Measurements from ENCODE around the gene IL1RAPL1.

IL1RAPL1 gene

DNA sequence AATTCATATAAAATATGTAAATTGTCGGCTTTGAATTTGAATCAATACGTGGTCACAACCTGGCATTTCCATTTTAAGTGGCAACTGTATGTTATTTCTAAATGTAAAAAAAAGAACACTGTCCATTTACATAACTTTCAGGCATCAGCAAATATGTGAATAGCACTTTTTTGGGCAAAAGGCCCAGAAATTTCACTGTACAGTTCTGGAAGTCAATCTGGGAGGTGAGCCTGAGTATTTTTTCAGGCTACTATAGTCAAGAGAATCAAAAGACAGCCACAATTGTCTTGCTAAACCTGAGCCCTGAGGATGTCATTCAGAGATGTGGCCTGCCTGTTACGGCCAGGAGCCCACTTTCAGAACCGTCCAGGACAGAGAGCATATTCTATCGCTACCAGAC lies 1084.2 kb downstream of the IL1RAPL1 start:
- no peak for DNase-seq

DNA sequence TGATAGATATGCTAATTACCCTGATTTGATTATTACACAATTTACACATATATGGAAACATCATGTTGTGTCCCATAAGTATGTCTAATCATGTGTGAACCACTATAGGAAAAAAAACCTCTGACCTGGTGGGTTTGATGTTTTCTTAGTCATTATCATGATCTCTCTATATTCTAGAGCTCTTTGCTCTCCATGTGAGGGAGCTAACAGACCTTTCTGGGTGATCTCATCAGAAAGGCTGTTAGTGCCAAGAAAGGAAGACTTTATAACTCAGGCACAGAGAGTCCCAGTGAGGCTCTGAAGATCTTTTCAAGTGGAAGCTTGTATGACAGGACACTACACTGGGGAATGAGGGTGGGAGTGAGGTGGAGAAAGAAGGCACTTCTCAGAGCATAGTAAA lies 1100.4 kb downstream of the IL1RAPL1 start:
- DNase-seq = no peak

DNA sequence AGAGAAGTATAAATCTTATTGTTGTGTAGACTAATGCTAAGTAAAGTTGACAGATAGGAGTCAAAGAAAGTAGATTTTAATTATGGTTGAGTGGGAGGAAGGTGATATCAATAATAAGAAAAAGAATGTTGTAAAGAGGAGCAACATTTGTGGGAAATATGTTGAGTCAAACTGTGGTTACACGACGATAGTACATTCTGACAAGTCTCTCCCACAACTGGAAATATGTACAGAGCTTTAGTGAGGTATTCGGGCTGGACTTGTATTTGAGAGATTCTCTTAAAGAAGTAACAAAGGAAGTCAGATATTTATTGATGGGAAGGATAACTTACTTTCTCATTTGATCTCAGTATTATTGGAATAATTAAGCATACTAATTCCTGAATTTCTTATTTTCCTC lies 1102.8 kb downstream of the IL1RAPL1 start:
- DNase-seq = no peak

DNA sequence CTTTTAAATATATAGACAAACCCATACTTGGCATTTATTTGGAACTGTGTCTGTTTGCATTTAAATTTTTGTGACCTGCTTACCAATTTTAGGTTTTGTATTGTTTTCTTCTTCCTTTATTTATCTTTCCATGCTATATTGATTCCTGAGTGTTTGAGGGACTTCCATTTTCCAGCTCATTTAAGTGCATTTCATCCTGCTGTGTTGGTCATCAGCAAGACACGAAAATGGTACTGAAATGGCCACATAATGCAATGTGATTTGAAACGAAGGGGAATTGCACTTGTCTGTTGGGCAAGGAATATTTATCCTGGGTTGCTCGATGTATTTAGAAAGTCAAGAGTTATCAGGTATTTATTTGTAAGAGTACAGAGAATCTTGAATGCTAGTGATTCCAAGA lies 1103.8 kb downstream of the IL1RAPL1 start:
- no peak for DNase-seq

DNA sequence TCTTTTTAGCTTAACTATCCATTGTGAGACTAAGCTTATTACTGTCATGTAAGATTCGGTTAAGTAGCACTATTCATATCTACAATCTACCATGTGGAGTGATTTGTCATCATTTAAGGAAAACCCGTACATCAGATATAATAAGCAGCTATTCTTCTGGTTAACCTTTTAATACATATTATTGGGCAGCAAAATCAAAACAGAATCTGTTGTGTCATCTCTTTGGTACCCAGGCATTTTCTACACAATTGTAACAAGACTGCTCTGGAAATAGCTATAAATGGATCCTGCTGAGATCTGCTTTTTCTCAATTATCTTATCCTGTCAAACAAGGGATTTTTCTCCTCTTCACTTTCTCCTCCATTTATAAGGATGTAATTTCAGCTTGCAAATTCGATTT lies 1106.7 kb downstream of the IL1RAPL1 start:
- no peak for DNase-seq

DNA sequence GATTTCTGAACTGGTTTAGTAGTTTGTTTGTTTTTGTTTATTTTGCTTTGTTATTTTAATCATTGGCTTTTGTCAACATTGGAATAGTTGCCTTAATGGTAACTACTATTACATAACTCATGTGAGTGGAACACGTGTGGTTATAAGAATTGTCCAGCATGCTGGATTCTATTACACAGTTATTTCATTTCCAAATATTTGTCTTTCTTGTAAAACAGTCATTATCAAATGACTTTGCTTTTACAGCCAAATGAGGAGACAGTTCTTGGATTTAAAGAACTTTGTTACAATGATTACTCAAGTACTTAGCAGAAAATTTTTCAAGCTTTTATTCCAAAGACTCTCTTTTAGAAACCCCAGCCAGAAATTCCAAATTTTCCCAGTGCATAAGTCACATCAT lies 1112.0 kb downstream of the IL1RAPL1 start:
- no peak for DNase-seq

DNA sequence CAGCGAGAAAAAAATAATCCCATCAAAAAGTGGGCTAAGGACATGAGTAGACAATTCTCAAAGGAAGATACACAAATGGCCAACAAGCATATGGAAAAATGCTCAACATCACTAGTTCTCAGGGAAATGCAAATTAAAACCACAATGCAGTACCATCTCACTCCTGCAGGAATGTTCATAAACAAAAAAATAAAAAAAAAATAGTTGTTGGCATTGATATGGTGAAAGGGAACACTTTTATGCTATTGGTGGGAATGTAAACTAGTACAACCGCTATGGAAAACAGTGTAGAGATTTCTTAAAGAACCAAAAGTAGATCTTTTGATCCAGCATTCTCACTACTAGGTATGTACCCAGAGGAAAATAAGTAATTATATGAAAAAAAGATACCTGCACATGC lies 1119.8 kb downstream of the IL1RAPL1 start:
- no peak for DNase-seq

DNA sequence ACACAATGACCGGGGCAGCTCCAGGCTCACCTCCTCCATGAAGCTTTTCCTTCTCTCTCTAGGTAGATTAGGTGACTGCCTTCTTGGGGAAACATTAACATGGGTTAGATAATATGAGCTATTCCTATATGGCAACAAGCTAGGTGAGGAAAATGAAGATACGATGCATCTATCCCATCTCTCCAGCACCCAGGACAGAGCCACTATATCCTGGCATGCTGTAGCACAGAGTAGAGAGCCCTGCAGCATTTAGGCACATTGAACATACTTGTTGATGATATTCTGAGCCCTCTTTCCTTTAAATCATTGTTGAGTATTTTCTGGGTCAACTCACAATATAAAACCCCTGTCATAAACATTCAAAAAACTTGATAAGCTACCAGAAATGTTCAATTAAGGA lies 1133.9 kb downstream of the IL1RAPL1 start:
- no peak for DNase-seq

DNA sequence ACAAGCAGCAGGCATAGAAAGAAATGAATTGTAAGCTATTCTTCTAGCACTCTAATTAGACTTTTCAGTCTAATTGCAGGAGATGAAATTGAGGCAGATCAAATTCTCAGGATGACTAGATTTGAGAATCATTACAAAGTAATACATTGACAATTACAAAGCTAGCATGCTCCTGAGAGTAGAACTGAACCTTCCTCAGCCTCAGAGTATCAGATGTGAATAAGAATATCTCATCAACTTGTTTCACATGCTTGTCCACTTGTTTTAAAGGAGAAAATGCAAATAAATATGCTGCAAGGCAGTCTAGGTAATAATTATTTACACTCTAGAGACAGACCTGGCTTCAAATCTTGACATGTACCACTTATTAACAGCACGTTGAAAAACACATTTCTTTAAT lies 1137.1 kb downstream of the IL1RAPL1 start:
- no peak for DNase-seq

DNA sequence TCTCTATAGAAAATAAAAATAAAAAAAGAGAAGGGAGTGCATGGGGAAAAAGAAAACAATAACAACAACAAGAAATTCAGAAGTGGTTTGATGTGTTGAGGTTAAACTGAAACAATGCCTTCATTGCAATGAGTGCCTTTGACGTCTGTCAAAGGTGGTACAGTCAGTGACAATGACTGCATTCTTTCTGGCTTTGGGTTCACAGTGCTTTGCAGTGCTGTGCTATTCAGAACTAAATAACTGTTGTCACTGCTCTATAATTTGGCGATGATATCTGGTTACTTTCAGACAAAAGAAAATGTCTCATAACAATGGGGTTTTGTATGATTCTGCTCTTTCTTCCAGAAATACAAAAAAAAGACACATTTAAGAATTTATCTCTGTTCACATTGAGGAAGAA lies 1139.6 kb downstream of the IL1RAPL1 start:
- no peak for DNase-seq

DNA sequence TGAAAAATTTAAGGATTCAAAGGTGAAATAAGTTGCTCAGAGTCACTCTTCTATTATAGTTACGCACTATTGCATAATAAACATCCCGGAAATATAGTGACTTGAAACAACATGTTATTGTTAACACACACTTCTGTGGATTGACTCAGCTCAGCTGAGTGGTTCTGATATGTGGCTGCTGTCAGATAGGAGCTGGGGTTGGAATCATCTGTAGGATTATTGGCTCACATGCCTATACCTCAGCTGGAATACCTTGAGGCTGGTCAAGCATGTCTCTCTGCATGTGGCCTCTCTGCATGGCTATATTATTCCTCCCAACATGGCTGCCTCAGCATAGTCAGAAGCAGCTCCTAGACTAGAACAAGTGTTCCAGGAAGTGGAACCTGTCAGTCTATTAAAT lies 1141.4 kb downstream of the IL1RAPL1 start:
- no peak for DNase-seq

DNA sequence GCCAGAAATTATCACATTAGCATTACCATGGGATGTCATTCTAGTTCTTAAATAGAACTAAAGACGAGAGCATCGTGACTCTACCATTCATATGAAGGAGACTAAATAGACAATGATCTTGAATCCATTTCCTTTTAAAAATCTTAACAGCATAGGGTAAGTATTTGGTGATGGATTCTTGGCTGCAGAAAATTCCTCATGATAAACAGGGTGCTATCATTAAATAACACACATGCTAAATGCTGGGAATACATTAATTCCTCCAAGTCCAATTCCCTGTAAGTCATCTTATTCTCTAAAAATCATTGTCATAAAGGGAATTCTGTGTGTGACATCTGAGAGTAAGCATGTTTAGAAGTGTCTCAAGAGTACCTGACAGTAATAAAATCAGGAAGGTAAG lies 1157.7 kb downstream of the IL1RAPL1 start:
- no peak for DNase-seq

DNA sequence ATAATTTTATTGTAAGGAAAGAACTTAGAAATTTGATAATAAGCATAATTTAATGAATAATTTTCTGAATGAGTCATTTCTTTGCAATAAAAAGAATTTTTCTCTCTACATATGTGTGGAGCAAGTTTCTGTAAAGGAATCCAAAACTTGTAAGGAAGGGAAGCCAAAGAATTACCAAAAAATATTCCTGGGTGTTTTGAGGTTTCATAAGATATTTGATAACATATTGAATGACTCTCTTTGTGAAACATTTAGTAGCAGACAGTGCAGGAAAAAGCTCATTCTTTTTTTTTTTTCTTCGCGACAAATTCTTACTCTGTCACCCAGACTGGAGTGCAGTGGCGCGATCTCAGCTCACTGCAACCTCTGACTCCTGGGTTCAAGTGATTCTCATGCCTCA lies 1159.1 kb downstream of the IL1RAPL1 start:
- no peak for DNase-seq

DNA sequence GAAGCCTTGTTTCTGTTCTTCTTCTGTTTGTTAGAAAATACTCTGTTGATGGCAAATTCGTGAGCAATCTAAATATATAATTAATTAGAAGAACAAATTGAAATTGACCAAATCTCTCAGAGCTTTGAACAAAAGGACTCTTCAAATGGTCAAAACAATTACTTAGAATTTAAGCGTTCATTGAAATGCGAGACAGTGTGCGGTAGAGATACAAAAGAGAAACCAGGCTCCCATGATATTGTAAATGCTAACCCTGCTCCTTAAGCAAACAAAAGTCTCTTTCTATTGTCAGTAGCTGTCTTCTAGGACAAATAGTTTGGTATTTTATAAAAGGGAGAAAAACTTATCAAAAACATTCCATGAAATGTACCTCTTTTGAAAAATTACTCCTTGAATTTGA lies 1174.8 kb downstream of the IL1RAPL1 start:
- DNase-seq = no peak

DNA sequence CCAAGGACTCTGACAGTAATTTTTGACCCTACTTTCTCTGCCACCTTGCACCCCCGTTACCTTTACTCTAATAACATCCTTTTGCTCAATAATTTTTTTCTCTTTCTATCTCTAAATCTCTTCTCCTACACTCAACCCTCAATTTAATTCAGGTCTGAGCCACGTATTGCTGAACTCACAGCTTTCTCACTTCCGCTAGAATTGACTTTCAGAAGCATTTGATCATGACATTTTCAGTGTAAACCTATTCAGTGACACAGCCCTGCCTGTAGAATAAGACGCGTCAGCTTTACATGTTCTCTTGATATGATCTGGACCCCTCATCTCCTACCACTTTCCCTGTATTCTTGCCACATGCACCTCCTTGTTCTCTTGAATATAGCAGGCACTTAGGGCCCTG lies 1188.6 kb downstream of the IL1RAPL1 start:
- DNase-seq = no peak

DNA sequence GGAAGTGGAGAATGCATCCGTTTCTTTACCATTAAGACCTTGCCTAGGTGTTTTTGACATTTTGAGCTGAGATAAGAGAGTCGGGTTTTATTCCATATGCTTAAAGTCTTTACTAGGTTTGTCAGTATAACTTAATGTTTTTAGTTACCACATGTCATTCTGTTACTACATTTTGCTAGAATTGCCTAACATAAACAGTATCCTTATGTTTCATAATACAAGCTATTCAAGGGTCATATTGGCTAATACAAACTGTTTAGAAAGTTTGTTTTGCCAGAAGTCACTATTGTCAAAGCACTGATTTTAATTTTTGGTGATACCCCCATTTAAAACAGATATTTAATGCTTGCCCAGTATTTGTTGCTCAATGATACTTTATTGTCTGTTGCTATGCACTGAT lies 1200.4 kb downstream of the IL1RAPL1 start:
- DNase-seq = no peak

DNA sequence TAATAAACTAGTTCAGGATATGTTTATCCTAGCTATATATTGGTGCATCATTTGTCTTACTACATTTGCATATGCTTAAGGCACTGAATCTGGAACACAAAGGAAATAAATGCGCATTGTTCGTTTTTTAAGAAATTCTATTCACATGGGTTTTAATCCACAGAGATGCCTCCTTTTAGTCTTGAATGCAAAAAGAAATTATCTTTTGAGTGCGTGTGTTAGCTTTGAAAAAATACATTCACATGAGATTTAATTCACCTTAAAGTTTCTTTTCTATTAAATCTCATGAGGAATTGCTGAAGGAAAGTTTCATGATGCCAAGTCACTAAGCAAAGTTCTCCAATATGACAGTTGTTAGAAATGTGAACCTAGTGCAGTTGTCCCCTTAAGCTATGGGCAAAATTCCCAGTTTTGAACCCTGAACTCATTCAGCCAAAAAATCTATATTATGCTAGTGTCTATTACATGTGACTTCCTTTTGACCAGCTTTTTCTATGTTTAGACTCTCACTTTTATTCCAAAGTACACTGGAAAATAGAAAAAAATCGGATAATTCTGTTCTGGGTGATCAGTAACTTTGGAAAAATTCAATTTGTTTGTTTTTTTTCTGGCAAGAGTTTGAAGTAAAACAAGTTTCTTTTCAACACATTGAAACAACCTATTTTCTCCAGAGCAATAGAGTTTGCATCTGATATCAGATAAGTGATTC lies 1201.9 kb downstream of the IL1RAPL1 start:
- no peak for DNase-seq

DNA sequence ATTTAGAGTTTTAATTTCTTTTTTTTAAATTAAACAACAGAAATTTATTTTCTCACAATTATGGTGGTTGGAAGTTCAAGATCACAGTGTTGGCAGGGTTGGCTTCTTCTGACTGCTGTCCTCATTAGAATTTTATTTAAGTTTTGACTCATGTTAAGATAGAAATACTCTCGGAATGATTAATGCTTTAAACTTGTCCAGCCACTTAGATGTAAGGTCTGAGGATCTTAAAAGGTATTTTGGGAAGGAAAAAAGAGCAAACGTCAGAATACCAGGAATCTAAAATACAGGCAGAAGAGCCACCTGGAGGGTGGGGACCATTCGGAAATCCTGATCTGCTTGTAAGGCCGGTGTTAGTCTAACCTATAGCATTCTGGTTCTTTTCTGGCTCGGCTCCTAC lies 1205.1 kb downstream of the IL1RAPL1 start:
- no peak for DNase-seq

DNA sequence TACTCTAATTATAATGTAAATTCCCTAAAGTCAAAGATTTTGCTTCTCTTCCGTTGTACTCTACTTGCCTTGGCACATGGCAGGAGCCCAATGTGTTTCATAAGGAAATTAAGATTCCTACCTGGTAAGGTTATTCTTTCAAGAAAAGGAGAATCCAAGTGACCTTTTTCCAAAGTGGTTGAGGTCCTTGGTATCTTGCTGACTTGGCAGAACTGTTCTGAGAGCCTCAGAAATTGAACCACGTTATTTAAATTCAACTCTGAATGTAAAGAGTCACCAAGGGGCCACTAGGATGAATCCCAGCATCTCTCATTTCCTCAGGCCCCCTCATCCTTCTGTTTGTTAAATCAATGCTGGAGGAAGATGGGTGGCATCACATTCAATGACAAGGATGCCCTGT lies 1209.9 kb downstream of the IL1RAPL1 start:
- DNase-seq = no peak

DNA sequence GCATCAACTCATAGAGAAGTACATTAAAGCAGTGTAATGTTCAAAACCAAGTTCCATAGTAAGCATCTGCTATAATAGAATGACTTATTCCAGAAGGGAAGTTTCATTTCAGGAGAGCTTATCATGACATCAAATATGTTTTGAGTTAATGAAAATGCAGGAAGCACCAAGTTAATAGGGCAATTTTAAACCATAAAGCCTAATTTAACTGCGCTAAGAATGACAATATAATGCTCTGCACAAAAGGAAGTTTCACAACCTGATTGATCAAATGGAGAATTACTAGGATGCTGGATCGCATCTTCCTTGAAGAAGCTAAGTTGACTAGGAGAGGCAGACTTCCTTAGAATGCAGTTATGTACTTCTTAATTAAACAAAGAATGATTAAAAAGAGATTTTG lies 1211.2 kb downstream of the IL1RAPL1 start:
- DNase-seq = no peak

DNA sequence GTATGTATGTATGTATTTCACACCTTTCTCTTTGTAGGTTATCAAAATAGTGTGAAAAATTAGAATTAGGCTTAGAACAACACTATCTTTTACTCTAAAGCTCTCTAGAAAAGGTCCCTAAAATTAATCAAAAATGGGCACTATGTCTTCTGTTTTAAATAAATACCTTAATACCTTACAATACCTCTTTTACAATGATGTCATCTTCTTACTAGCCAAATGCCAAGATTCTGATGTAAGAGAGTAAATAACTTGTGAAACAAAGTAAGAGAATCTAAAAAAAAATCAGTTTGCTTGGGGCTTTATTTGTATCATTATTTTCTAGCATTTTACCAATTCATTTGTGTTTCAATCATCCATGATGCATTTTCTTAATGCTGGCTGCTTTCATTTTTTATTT lies 1225.9 kb downstream of the IL1RAPL1 start:
- DNase-seq = no peak

DNA sequence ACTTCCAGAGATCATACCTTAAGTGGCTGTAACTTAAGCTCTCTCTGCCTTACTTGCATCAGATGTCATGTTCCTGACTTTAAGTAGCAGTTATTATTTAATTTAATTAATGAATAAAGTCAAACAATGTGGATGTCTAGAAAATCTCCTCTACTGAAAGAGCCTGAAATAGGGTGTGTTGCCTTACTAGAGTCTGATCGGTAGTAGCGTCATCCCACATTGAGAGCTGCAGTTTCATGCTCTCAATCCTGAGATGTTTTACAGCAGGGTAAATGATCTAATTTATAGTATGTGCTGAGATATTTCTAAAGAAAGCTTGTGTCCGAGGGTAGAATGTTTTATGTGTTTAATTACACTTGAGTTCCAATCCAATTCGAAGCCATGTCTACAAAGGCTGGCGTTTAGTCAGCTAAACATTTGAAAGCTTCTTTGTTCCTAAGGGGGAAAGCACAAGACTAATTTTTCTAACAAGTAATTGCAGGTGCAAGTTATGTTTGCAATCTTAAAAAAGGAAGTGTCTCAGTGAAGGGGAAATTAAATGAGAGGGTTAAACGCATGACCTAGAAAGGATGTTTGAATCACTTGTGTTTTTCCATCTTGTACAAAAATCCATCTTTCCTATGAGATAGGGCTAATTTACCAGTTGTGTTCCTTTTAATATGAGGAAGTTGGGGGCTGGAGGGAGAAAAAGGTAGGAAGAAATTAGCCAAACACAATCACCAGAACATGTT lies 1237.1 kb downstream of the IL1RAPL1 start:
- DNase-seq = no peak

DNA sequence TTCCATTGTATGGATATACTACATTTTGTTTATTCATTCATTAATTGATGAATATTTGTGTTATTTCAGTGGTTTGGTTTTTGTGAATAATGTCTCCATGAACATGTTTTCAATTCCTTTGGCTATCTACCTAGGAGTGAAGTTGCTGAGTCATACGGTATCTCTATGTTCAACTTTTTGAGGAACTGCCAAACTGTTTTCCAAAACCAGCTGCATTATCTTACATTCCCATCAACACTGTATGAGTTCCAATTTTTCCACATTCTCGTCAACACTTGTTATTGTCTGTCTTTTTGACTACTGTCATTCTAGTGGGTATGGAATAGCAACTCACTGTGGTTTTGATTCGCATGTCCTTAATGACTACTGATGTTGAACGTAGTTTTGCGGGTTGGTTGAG lies 1239.5 kb downstream of the IL1RAPL1 start:
- no peak for DNase-seq

DNA sequence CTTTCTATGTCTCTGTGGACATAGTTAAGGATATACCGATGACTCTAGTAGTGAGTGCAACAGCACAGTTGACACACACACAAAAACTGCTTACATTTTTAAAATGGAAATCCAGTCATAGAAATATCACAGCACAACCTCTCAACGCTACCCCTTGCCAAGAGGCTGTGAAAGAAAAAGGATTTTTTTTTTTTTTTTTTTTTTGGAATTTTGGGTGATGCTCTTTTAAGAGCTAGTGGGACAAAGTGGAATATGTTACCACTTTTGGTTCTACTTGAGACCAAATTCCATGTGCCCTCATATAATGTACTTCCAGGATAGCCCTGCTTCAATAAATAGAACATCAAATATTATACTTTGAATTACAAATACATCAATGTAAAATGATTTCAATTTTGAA lies 1247.1 kb downstream of the IL1RAPL1 start:
- no peak for DNase-seq

DNA sequence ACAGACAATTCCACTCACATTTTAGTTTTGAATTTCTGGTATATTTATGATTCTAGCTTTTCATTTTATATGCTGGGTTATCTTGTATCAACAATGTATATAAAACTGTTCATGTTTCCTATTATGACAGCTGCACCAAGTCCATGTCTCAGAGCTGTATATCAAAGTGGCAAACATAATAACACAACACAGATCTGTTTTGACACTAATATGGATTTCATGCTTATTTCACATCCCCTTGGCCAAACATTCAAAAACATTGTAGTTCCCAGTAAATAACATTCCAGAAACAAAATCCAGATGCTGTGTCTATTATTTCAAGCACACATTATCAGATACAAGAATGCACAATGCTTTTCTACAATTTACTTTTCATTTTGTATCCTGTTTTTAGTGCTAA lies 1247.5 kb downstream of the IL1RAPL1 start:
- DNase-seq = no peak

Data from activated naive CD4-positive, alpha-beta T cell (primary cell).